Measurements from ENCODE around the gene HSPA13. TPM values are rescaled to one million over a fixed set of nuclear protein-coding genes. Genes with fewer than 3 reads are reported as not detected.

The HSPA13 gene
- total RNA-seq, 2 experiments from 2014 or later: 14.6 to 31.7 TPM

GRCh38 chr21:14382486-14382834 is 486 bp downstream of the HSPA13 start:
- H3K4me3 ChIP-seq (ENCODE audit: low read depth, low read length, poor library complexity, severe bottlenecking): peak overlapping the region; percentile 88
- CTCF ChIA-PET (ENCODE audit: unreplicated experiment): interaction anchor here (1.7 kb wide), 1 partner anchor 298 kb away, joined by 3 read pairs; no protein-coding TSS in a partner anchor
- POLR2A ChIA-PET: interaction anchor here (0.6 to 5.1 kb wide), 14 partner anchors 8 to 1576 kb away, joined by 3 to 33 read pairs (median 3); no protein-coding TSS in a partner anchor

DNA sequence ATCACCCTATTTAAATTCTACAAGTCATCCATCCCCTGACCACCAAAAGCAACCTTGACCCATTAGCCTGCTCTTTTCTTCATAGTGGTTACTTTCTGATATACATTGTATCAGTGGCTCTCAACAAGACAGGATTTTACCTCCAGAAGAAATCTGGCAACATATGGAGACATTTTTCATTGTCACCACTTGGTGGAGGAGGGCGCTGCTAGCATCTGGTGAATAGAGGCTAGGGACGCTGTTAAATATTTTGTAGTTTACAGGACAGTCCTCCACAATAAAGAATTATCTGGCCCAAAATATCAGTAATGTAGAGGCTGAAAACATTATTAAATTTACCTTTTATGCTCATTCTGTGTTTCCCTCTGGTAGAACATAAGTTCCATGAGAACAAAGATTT is 6.1 kb downstream of the HSPA13 start:
- intact Hi-C loops (cut with micrococcal nuclease; ENCODE audit: unreplicated experiment): loop anchor here (10.0 kb wide), 1 partner anchor 272 kb away; no protein-coding TSS in a partner anchor
- Histone ChIP-seq H3K9me3 (ENCODE audit: low read length) (no peaks in the 10 kb centered on the region), H3K79me2 (ENCODE audit: insufficient read depth, low read depth, low read length) (peaks cover 27% of the 10 kb centered on the region), H2AFZ (ENCODE audit: low read length) (no peak overlapping the region), H4K20me1 (ENCODE audit: insufficient read depth, low read length) (0 out of 2 replicates have a peak, but pooled peaks cover 5% of the 10 kb centered on the region), H3K4me3 (ENCODE audit: low read depth, low read length, poor library complexity, severe bottlenecking) (no peak overlapping the region), H3K9me2 (ENCODE audit: insufficient read depth, low read length) (no peaks in the 10 kb centered on the region), H3K4me2 (ENCODE audit: low read length) (no peak overlapping the region), H3K27ac (ENCODE audit: low read depth, low read length, poor library complexity, severe bottlenecking) (no peak overlapping the region), H3K36me3 (ENCODE audit: insufficient read depth, low read length) (peaks cover 83% of the 10 kb centered on the region), H3K4me1 (ENCODE audit: insufficient read depth, low read length, poor library complexity, severe bottlenecking) (peaks cover 21% of the 10 kb centered on the region)
- no peak for TF ChIP-seq EZH2phosphoT487 (IDR thresholded peaks at IDR 0.05; ENCODE audit: borderline replicate concordance, low read depth, low read length)
- peak; percentile 70 for TF ChIP-seq CTCF (conservative IDR thresholded peaks at IDR 0.05; ENCODE audit: low read length)
- ChIA-PET POLR2A (no interaction called here), CTCF (ENCODE audit: unreplicated experiment) (no interaction called here)
- peak; percentile 16 for DNase-seq (ENCODE audit: low spot score)
- no TSS peak for BruUV-seq (replicated peaks)

More at GRCh38 chr21:14382486-14382834, 486 bp downstream of the HSPA13 start:
- peaks cover 30% of the 10 kb centered on the region for H3K36me3 ChIP-seq (ENCODE audit: insufficient read depth, low read length)
- peak overlapping the region; percentile 31 for H3K27ac ChIP-seq (ENCODE audit: low read depth, low read length, poor library complexity, severe bottlenecking)
- peak overlapping the region; percentile 71 for H2AFZ ChIP-seq (ENCODE audit: low read length)
- peak; percentile 42 for DNase-seq (ENCODE audit: low spot score)
- no peaks in the 10 kb centered on the region for H3K9me3 ChIP-seq (ENCODE audit: low read length)
- H3K4me2 ChIP-seq (ENCODE audit: low read length): peak overlapping the region; percentile 86
- intact Hi-C loops (cut with micrococcal nuclease; ENCODE audit: unreplicated experiment): loop anchor here (2.0 to 5.0 kb wide), 2 partner anchors 295 to 1346 kb away; partner anchors contain the start of gene USP25
- peaks cover 29% of the 10 kb centered on the region for H3K4me1 ChIP-seq (ENCODE audit: insufficient read depth, low read length, poor library complexity, severe bottlenecking)
- TF ChIP-seq EZH2phosphoT487 (IDR thresholded peaks at IDR 0.05; ENCODE audit: borderline replicate concordance, low read depth, low read length) (no peak), CTCF (conservative IDR thresholded peaks at IDR 0.05; ENCODE audit: low read length) (no peak)
- no peaks in the 10 kb centered on the region for H3K9me2 ChIP-seq (ENCODE audit: insufficient read depth, low read length)
- peaks cover 36% of the 10 kb centered on the region for H3K79me2 ChIP-seq (ENCODE audit: insufficient read depth, low read depth, low read length)
- H4K20me1 ChIP-seq (ENCODE audit: insufficient read depth, low read length): 0 out of 2 replicates have a peak, but pooled peaks cover 5% of the 10 kb centered on the region
- no TSS peak for BruUV-seq (replicated peaks)

GRCh38 chr21:14366998-14367397 is 15.9 kb downstream of the HSPA13 start:
- intact Hi-C loops (cut with micrococcal nuclease; ENCODE audit: unreplicated experiment): no loop called here
- Histone ChIP-seq H3K9me3 (ENCODE audit: low read length) (no peaks in the 10 kb centered on the region), H4K20me1 (ENCODE audit: insufficient read depth, low read length) (no peaks in the 10 kb centered on the region), H3K27ac (ENCODE audit: low read depth, low read length, poor library complexity, severe bottlenecking) (no peak overlapping the region), H3K79me2 (ENCODE audit: insufficient read depth, low read depth, low read length) (no peaks in the 10 kb centered on the region), H3K4me3 (ENCODE audit: low read depth, low read length, poor library complexity, severe bottlenecking) (no peak overlapping the region), H3K4me2 (ENCODE audit: low read length) (no peak overlapping the region), H3K4me1 (ENCODE audit: insufficient read depth, low read length, poor library complexity, severe bottlenecking) (no peaks in the 10 kb centered on the region), H2AFZ (ENCODE audit: low read length) (no peak overlapping the region), H3K9me2 (ENCODE audit: insufficient read depth, low read length) (no peaks in the 10 kb centered on the region), H3K36me3 (ENCODE audit: insufficient read depth, low read length) (peaks cover 7% of the 10 kb centered on the region; the same call in 1 of the 2 replicates)
- ChIA-PET POLR2A (no interaction called here), CTCF (ENCODE audit: unreplicated experiment) (no interaction called here)
- no TSS peak for BruUV-seq (replicated peaks)
- no peak for TF ChIP-seq CTCF (conservative IDR thresholded peaks at IDR 0.05; ENCODE audit: low read length)
- no peak for TF ChIP-seq EZH2phosphoT487 (IDR thresholded peaks at IDR 0.05; ENCODE audit: borderline replicate concordance, low read depth, low read length)
- DNase-seq (ENCODE audit: low spot score): no peak
